CD4-positive, CD25-positive, alpha-beta regulatory T cell (primary cell): ENCODE results near the gene TBC1D9B. TPM values are rescaled to one million over a fixed set of nuclear protein-coding genes. Genes with fewer than 3 reads are reported as not detected.
A peak's percentile ranks its signal among the peaks of the same experiment; 100 is the strongest.
"Not testable (repeated sequence)": the region's sequence is repeated elsewhere in the genome, so short reads cannot be mapped to it uniquely, and the experiment has no call there.

Source experiments
- ATAC-seq, 2 donors: fragments of 150-1000 bp; cut with Tn5 transposase; one replicate each; pipeline ENCODE4 v1.10.0; 2021; ENCODE audit warnings: low read depth in 2 of 2, moderate number of reproducible peaks in 2 of 2, moderate library complexity in 1 of 2
- DNase-seq, 3 donors: peaks; one replicate each; pipeline versions ENCODE4 v3.0.0 to v3.0.0-alpha.2; 2012 to 2022; ENCODE audit warnings: mixed read lengths in 1 of 3
- H3K27ac ChIP-seq: one replicate; pipeline ENCODE4 v1.7.0; 2013; ENCODE audit warnings: mild to moderate bottlenecking, low read length; ENCODE audit not compliant: insufficient read depth, poor library complexity, severe bottlenecking
- H3K27me3 ChIP-seq: one replicate; pipeline ENCODE4 v1.7.0; 2013; ENCODE audit warnings: low read length; ENCODE audit not compliant: control insufficient read depth, insufficient read depth
- H3K36me3 ChIP-seq: one replicate; pipeline ENCODE4 v1.7.0; 2013; ENCODE audit warnings: mild to moderate bottlenecking, low read length, moderate library complexity; ENCODE audit not compliant: control insufficient read depth, insufficient read depth
- H3K4me1 ChIP-seq: 2 replicates; pipeline ENCODE4 v1.7.0; 2013; ENCODE audit warnings: mild to moderate bottlenecking, low read length; ENCODE audit not compliant: insufficient read depth, control insufficient read depth, poor library complexity, severe bottlenecking
- H3K4me3 ChIP-seq: one replicate; pipeline ENCODE4 v1.7.0; 2013; ENCODE audit warnings: low read depth, mild to moderate bottlenecking, low read length, moderate library complexity
- H3K9me3 ChIP-seq, 2 experiments: 1 replicate in 1 of 2; 2 replicates in 1 of 2; pipeline ENCODE4 v1.7.0; 2013; ENCODE audit warnings: low read length in 2 of 2, mild to moderate bottlenecking in 1 of 2, moderate library complexity in 1 of 2; ENCODE audit not compliant: control insufficient read depth in 2 of 2
- H3K27ac Mint-ChIP-seq, 3 donors: one replicate each; pipeline ENCODE4 v1.8.0; 2020 to 2022; ENCODE audit warnings: mild to moderate bottlenecking in 3 of 3, mixed read lengths in 3 of 3, moderate library complexity in 2 of 3
- H3K27me3 Mint-ChIP-seq: one replicate; pipeline ENCODE4 v1.8.0; 2022; ENCODE audit warnings: mild to moderate bottlenecking, mixed read lengths
- H3K36me3 Mint-ChIP-seq: one replicate; pipeline ENCODE4 v1.8.0; 2020; ENCODE audit warnings: mixed read lengths
- H3K4me1 Mint-ChIP-seq, 4 donors: one replicate each; pipeline ENCODE4 v1.8.0; 2020 to 2022; ENCODE audit warnings: mixed read lengths in 4 of 4, mild to moderate bottlenecking in 1 of 4
- H3K4me3 Mint-ChIP-seq, 4 donors: one replicate each; pipeline ENCODE4 v1.8.0; 2020 to 2022; ENCODE audit warnings: mild to moderate bottlenecking in 4 of 4, mixed read lengths in 4 of 4, moderate library complexity in 3 of 4
- H3K9me3 Mint-ChIP-seq, 7 donors: one replicate each; pipeline ENCODE4 v1.8.0; 2020 to 2022; ENCODE audit warnings: mixed read lengths in 7 of 7, mild to moderate bottlenecking in 3 of 7, moderate library complexity in 2 of 7
- polyA plus RNA-seq, 4 donors: library from polyadenylated mRNA; unstranded; fragments of 300-500 nt; fragmentation: Illumina TruSeq; gene quantifications; one replicate each; pipeline ENCODE4 v1.2.3, GENCODE V29; 2021
- total RNA-seq: library from RNA; stranded (reverse); gene quantifications from one replicate; pipeline ENCODE4 v1.2.3, GENCODE V29; 2022

TBC1D9B gene
- total and polyA plus RNA-seq, 5 donors from 2014 or later, result 11.3 to 53.1 (median 15.9) TPM

DNA sequence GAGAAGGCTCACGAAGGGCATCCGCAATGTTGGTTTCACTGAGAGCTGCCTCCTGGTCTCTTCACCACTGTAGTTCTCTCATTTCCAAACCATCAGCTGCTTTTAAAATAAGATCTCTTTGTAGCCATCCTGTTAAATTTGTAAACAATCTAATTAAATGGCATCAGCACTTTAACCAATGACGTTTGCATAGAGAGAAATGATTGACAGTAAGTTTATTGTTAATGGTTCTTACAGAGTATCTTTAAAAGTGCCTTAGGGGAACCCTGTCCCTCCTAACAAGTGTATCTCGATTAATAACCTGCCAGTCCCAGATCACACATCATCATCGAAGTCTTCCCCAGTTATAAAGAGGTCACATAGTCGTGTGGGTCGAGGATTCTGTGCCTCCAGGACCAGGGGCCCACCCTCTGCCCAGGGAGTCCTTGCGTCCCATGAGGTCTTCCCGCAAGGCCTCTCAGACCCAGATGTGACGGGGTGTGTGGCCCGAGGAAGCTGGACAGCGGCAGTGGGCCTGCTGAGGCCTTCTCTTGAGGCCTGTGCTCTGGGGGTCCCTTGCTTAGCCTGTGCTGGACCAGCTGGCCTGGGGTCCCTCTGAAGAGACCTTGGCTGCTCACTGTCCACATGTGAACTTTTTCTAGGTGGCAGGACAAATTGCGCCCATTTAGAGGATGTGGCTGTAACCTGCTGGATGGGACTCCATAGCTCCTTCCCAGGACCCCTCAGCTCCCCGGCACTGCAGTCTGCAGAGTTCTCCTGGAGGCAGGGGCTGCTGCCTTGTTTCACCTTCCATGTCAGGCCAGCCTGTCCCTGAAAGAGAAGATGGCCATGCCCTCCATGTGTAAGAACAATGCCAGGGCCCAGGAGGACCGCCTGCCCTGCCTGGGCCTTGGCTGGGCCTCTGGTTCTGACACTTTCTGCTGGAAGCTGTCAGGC lies 70.4 kb downstream of the TBC1D9B start:
- H3K36me3 Mint-ChIP-seq, result peaks cover 44% of the 10 kb centered on the region
- H3K9me3 Mint-ChIP-seq, result peaks cover 0 to 2% (median 0%) of the 10 kb centered on the region in 7 donors
- H3K4me3 Mint-ChIP-seq, result peak overlapping the region; percentile 56 to 83 (median 67)
- Histone ChIP-seq H3K4me1 (peaks cover 17% of the 10 kb centered on the region), H3K36me3 (peaks cover 49% of the 10 kb centered on the region), H3K27ac (peak overlapping the region; percentile 85), H3K9me3 (no peaks in the 10 kb centered on the region), H3K4me3 (peak overlapping the region; percentile 42), H3K27me3 (no peaks in the 10 kb centered on the region)
- peaks cover 10 to 25% (median 19%) of the 10 kb centered on the region in 4 donors for H3K4me1 Mint-ChIP-seq
- peak overlapping the region; percentile 94 to 95 (median 95) for H3K27ac Mint-ChIP-seq
- ATAC-seq (no peak), DNase-seq (no peak)
- no peaks in the 10 kb centered on the region for H3K27me3 Mint-ChIP-seq

DNA sequence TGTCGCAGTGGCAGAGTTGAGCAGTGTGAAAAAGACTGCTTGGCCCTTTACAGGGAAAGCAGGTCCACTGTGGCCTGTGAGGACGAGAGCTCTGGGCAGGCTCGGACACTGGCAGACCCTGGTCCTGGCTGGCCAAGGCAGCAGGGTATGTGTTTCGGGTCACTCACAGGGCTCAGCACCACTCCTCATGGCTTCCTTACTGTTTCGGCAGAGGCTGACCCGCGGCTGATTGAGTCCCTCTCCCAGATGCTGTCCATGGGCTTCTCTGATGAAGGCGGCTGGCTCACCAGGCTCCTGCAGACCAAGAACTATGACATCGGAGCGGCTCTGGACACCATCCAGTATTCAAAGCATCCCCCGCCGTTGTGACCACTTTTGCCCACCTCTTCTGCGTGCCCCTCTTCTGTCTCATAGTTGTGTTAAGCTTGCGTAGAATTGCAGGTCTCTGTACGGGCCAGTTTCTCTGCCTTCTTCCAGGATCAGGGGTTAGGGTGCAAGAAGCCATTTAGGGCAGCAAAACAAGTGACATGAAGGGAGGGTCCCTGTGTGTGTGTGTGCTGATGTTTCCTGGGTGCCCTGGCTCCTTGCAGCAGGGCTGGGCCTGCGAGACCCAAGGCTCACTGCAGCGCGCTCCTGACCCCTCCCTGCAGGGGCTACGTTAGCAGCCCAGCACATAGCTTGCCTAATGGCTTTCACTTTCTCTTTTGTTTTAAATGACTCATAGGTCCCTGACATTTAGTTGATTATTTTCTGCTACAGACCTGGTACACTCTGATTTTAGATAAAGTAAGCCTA lies 71.3 kb downstream of the TBC1D9B start:
- peak overlapping the region; percentile 94 to 95 (median 95) for H3K27ac Mint-ChIP-seq
- DNase-seq, result peak; percentile 51 to 90 (median 68)
- peaks cover 0 to 2% (median 0%) of the 10 kb centered on the region in 7 donors for H3K9me3 Mint-ChIP-seq
- peak overlapping the region; percentile 56 to 83 (median 67) for H3K4me3 Mint-ChIP-seq
- peaks cover 51% of the 10 kb centered on the region for H3K36me3 ChIP-seq
- peak overlapping the region; percentile 85 for H3K27ac ChIP-seq
- no peaks in the 10 kb centered on the region for H3K9me3 ChIP-seq
- peaks cover 10 to 25% (median 20%) of the 10 kb centered on the region in 4 donors for H3K4me1 Mint-ChIP-seq
- H3K4me1 ChIP-seq, result peaks cover 17% of the 10 kb centered on the region
- peak overlapping the region; percentile 42 for H3K4me3 ChIP-seq
- ATAC-seq, result peak; percentile 96
- peaks cover 45% of the 10 kb centered on the region for H3K36me3 Mint-ChIP-seq
- no peaks in the 10 kb centered on the region for H3K27me3 ChIP-seq
- no peaks in the 10 kb centered on the region for H3K27me3 Mint-ChIP-seq

DNA sequence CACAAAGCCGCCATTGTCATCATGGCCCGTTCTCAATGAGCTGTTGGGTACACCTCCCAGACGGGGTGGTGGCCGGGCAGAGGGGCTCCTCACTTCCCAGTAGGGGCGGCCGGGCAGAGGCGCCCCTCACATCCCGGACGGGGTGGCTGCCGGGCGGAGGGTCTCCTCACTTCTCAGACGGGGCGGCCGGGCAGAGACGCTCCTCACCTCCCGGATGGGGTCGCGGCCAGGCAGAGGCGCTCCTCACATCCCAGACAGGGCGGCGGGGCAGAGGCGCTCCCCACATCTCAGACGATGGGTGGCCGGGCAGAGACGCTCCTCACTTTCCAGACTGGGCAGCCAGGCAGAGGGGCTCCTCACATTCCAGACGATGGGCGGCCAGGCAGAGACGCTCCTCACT lies 72.8 kb downstream of the TBC1D9B start:
- H3K27ac ChIP-seq, DNase-seq, H3K4me3 ChIP-seq, H3K9me3 Mint-ChIP-seq, H3K27me3 Mint-ChIP-seq, H3K9me3 ChIP-seq, ATAC-seq, H3K4me3 Mint-ChIP-seq, H3K27me3 ChIP-seq, H3K27ac Mint-ChIP-seq: not testable (repeated sequence)
- peaks cover 55% of the 10 kb centered on the region for H3K36me3 ChIP-seq
- Mint-ChIP-seq H3K36me3 (peaks cover 49% of the 10 kb centered on the region), H3K4me1 (peaks cover 15 to 26% (median 26%) of the 10 kb centered on the region in 4 donors)
- peaks cover 17% of the 10 kb centered on the region for H3K4me1 ChIP-seq

DNA sequence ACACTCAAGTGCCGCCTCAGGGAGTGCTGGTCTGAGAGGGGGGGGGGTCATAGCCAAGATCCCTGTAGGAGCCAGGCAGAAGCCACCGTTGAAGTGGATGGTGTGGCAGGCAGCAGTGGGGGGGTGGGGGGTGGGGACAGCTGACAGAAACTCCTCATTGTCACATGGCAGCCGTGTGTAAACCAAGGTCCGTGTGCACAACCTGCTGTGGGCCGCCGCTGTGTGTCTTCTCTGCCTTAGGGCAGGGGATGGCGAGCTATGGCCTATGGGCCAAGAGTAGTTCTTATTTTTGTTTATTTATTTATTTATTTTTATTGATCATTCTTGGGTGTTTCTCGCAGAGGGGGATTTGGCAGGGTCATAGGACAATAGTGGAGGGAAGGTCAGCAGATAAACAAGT lies 73.6 kb downstream of the TBC1D9B start:
- Mint-ChIP-seq H3K4me3 (peak overlapping the region in 1 of 4 donors; percentile 58), H3K9me3 (peaks cover 0 to 2% (median 0%) of the 10 kb centered on the region in 7 donors), H3K36me3 (peaks cover 57% of the 10 kb centered on the region), H3K4me1 (peaks cover 15 to 29% (median 28%) of the 10 kb centered on the region in 4 donors), H3K27ac (no peak overlapping the region), H3K27me3 (no peaks in the 10 kb centered on the region)
- Histone ChIP-seq H3K4me1 (peaks cover 17% of the 10 kb centered on the region), H3K9me3 (no peaks in the 10 kb centered on the region), H3K27ac (no peak overlapping the region), H3K36me3 (peaks cover 59% of the 10 kb centered on the region), H3K27me3 (no peaks in the 10 kb centered on the region), H3K4me3 (no peak overlapping the region)
- no peak for DNase-seq
- no peak for ATAC-seq

DNA sequence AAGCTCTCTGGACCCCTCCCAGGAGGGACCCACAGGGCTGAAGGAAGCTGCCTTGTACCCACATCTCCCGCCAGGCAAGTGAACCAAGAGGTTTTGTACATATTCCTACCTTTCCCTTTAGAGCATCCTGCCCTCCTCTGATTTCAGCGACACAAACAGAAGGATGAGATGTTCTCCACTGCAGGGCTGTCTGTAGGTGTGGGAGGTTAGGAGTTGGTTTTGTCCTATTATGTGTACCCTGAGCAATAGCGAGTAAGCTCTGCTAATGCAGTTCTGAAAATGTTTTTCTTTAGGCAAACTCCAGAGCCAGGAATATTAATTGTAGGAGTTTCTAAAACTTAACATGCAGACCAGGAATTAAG lies 74.0 kb downstream of the TBC1D9B start:
- peaks cover 17% of the 10 kb centered on the region for H3K4me1 ChIP-seq
- no peak overlapping the region for H3K4me3 ChIP-seq
- Mint-ChIP-seq H3K27ac (peak overlapping the region in 1 of 3 donors; percentile 48), H3K9me3 (peaks cover 0 to 2% (median 0%) of the 10 kb centered on the region in 7 donors), H3K27me3 (no peaks in the 10 kb centered on the region), H3K4me1 (peaks cover 15 to 30% (median 29%) of the 10 kb centered on the region in 4 donors), H3K36me3 (peaks cover 61% of the 10 kb centered on the region), H3K4me3 (peak overlapping the region in 1 of 4 donors; percentile 58)
- no peak overlapping the region for H3K27ac ChIP-seq
- no peak for ATAC-seq
- no peak for DNase-seq
- H3K27me3 ChIP-seq, result no peaks in the 10 kb centered on the region
- H3K9me3 ChIP-seq, result no peaks in the 10 kb centered on the region
- peaks cover 63% of the 10 kb centered on the region for H3K36me3 ChIP-seq

DNA sequence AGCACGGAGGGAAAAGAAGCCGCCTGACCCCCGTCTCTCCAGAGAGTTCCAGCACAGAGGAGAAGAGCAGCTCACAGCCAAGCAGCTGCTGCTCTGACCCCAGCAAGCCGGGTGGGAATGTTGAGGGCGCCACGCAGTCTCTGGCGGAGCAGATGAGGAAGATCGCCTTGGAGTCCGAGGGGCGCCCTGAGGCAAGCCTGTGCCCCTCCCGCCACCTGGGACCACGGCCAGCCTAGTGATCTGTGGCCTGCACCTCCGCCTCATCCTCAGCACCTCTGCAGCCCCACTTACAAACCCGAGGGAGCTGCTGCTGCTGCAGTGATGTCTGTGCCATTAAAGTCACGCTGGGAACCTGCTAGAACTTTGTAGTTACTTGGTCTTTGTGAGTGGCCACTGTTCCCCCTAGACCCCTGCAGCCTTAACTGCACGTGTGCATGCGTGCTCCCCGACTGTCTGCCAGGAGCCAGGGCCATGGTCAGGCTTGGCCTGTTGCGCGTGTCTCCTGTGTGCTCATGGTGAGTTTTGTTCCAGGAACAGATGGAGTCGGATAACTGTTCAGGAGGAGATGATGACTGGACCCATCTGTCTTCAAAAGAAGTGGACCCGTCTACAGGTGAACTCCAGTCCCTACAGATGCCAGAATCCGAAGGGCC lies 74.5 kb downstream of the TBC1D9B start:
- peaks cover 15 to 33% (median 30%) of the 10 kb centered on the region in 4 donors for H3K4me1 Mint-ChIP-seq

DNA sequence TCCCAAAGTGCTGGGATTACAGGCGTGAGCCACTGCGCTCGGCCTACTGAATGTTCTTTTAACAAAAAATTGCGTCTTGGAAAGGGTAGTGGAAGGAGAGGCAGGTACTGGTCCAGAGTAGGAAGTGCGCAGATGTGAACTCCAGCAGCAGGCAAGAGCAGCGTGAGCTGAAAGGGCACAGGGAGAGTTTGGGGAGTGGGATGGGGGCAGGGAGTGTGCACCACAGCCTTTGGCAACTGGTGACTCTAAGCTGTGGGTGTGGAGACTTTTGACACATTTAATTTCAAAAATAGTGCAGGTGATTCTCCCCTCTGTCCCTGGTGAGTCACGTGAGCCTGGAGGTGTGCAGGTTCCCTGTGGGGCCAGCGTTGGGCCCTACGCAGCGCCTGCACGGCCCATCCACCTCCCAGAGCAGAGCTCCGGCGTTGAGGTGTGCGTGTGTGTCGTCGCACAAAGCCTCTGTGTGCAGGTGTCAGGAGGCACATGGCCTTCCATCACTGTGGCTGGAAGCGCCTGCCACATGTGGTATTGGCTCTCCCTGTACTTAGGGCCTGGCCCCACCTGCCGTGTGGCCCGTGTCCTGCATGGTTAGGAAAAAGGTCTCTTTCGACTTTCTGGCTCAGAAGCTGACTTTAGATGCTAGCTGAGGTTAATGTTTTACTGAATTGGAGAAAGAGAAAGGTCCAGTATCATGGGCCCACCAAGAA lies 75.5 kb downstream of the TBC1D9B start:
- no peak overlapping the region for H3K4me3 ChIP-seq
- no peak for ATAC-seq
- Mint-ChIP-seq H3K9me3 (peaks cover 0 to 2% (median 0%) of the 10 kb centered on the region in 7 donors), H3K27ac (peak overlapping the region in 2 of 3 donors; percentile 75 to 97), H3K27me3 (no peaks in the 10 kb centered on the region), H3K4me1 (peaks cover 13 to 34% (median 30%) of the 10 kb centered on the region in 4 donors), H3K4me3 (no peak overlapping the region), H3K36me3 (peaks cover 72% of the 10 kb centered on the region)
- DNase-seq, result no peak
- no peaks in the 10 kb centered on the region for H3K9me3 ChIP-seq
- H3K27me3 ChIP-seq, result no peaks in the 10 kb centered on the region
- no peak overlapping the region for H3K27ac ChIP-seq
- H3K36me3 ChIP-seq, result peaks cover 64% of the 10 kb centered on the region
- H3K4me1 ChIP-seq, result peaks cover 13% of the 10 kb centered on the region

More for the DNA sequence above, 74.5 kb downstream of the TBC1D9B start:
- no peak for ATAC-seq
- no peaks in the 10 kb centered on the region for H3K27me3 ChIP-seq
- no peak overlapping the region for H3K4me3 Mint-ChIP-seq
- no peak for DNase-seq
- no peak overlapping the region for H3K4me3 ChIP-seq
- H3K9me3 Mint-ChIP-seq, result peaks cover 0 to 2% (median 0%) of the 10 kb centered on the region in 7 donors
- H3K4me1 ChIP-seq, result peaks cover 17% of the 10 kb centered on the region
- peaks cover 66% of the 10 kb centered on the region for H3K36me3 ChIP-seq
- peaks cover 64% of the 10 kb centered on the region for H3K36me3 Mint-ChIP-seq
- H3K27ac ChIP-seq, result no peak overlapping the region
- no peaks in the 10 kb centered on the region for H3K27me3 Mint-ChIP-seq
- no peaks in the 10 kb centered on the region for H3K9me3 ChIP-seq
- peak overlapping the region in 1 of 3 donors; percentile 58 for H3K27ac Mint-ChIP-seq
